Loucy (cell line): ENCODE measurements around the gene NUMB.

Experiments
- EZH2phosphoT487 ChIP-seq: fragments of 200-600 bp; IDR thresholded peaks from 2 replicates; pipeline ENCODE4 v1.6.1; 2018; ENCODE audit warnings: antibody characterized with exemption, mild to moderate bottlenecking, moderate library complexity, borderline replicate concordance
- TF ChIP-seq, protein P1 (sequence below): fragments of 200-600 bp; sonication (generic); conservative IDR thresholded peaks from 2 replicates; pipeline ENCODE4 v1.5.1; 2014; ENCODE audit warnings: mild to moderate bottlenecking, antibody characterized with exemption, low read length

DNA sequence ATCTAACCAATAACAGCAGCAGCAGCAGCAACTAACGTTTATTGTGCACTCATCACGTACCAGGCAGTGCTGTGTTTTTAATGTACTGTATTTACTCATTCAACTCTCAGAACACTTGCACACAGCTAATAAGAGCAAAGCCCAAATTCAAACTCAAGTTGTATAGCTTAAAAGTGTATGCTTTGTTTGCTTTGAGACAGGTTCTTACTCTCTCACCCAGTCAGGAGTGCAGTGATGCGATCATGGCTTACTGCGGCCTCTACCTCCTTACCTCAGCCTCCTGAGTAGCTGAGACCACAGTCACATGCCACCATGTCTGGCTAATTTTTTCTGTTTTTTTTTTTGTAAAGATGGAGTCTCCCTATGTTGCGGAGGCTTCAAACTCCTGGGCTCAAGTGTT is 115.7 kb downstream of the NUMB start:
- TF ChIP-seq, protein P1, sequence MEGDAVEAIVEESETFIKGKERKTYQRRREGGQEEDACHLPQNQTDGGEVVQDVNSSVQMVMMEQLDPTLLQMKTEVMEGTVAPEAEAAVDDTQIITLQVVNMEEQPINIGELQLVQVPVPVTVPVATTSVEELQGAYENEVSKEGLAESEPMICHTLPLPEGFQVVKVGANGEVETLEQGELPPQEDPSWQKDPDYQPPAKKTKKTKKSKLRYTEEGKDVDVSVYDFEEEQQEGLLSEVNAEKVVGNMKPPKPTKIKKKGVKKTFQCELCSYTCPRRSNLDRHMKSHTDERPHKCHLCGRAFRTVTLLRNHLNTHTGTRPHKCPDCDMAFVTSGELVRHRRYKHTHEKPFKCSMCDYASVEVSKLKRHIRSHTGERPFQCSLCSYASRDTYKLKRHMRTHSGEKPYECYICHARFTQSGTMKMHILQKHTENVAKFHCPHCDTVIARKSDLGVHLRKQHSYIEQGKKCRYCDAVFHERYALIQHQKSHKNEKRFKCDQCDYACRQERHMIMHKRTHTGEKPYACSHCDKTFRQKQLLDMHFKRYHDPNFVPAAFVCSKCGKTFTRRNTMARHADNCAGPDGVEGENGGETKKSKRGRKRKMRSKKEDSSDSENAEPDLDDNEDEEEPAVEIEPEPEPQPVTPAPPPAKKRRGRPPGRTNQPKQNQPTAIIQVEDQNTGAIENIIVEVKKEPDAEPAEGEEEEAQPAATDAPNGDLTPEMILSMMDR = no peak
- no peak for TF ChIP-seq EZH2phosphoT487
